IMR-90 (cell line): Measurements from ENCODE around the gene OTOR. TPM values are rescaled to one million over a fixed set of nuclear protein-coding genes. Genes with fewer than 3 reads are reported as not detected.

Experiments used
- ATAC-seq: fragments of 200-7000 bp; cut with Tn5 transposase; 2 replicates; pipeline ENCODE4 v1.9.1; 2020; ENCODE audit warnings: low read depth, mild to moderate bottlenecking, moderate library complexity
- BruUV-seq: library from RNA; stranded (reverse); fragments of 400-500 nt; replicated peaks from 2 replicates; lab custom pipeline; 2021; lab: Mats Ljungman, UMichigan
- CTCF ChIA-PET: fragments of 300-600 bp; formaldehyde crosslinking; extraction: SDS; loops from one replicate; lab custom pipeline; 2021; ENCODE audit warnings: antibody characterized with exemption; lab: Yijun Ruan, JAX
- POLR2A ChIA-PET: fragments of 300-600 bp; sonication (Branson Sonifier 250); formaldehyde crosslinking; loops from one replicate; lab custom pipeline; 2022; ENCODE audit warnings: antibody characterized with exemption; ENCODE audit not compliant: unreplicated experiment; lab: Charles Lee
- DNase-seq: peaks from one replicate; pipeline ENCODE4 v3.0.0; 2013
- H2AFZ ChIP-seq: replicated peaks from 2 replicates; pipeline ENCODE3; 2013; ENCODE audit warnings: low read length, mild to moderate bottlenecking; ENCODE audit not compliant: poor library complexity
- H2AK5ac ChIP-seq: 2 replicates; pipeline ENCODE4 v1.6.1; 2013; ENCODE audit warnings: low read depth, low read length, inconsistent platforms
- H2AK9ac ChIP-seq: replicated peaks from 2 replicates; pipeline ENCODE3; 2013; ENCODE audit warnings: mild to moderate bottlenecking, low read depth, low read length, moderate library complexity; ENCODE audit not compliant: poor library complexity
- H2BK120ac ChIP-seq: 2 replicates; pipeline ENCODE4 v1.6.1; 2013; ENCODE audit warnings: low read depth, low read length, inconsistent platforms
- H2BK15ac ChIP-seq: 3 replicates; pipeline ENCODE4 v1.6.1; 2013; ENCODE audit warnings: low read depth, low read length, inconsistent platforms
- H2BK20ac ChIP-seq: 2 replicates; pipeline ENCODE4 v1.6.1; 2013; ENCODE audit warnings: low read depth, mild to moderate bottlenecking, inconsistent platforms, low read length, moderate library complexity
- H2BK5ac ChIP-seq: 2 replicates; pipeline ENCODE4 v1.6.1; 2013; ENCODE audit warnings: mild to moderate bottlenecking, low read depth, low read length, inconsistent platforms; ENCODE audit not compliant: poor library complexity, severe bottlenecking
- H3K14ac ChIP-seq: replicated peaks from 2 replicates; pipeline ENCODE4 v1.6.1; 2013; ENCODE audit warnings: low read depth, low read length, inconsistent platforms
- H3K18ac ChIP-seq: 2 replicates; pipeline ENCODE4 v1.6.1; 2013; ENCODE audit warnings: low read depth, low read length, control low read depth
- H3K23ac ChIP-seq: 2 replicates; pipeline ENCODE4 v1.6.1; 2013; ENCODE audit warnings: low read depth, low read length, inconsistent platforms
- H3K27ac ChIP-seq: 2 replicates; pipeline ENCODE4 v1.5.1; 2013; ENCODE audit warnings: mild to moderate bottlenecking, control low read depth, low read length; ENCODE audit not compliant: insufficient read depth
- H3K27me3 ChIP-seq: 2 replicates; pipeline ENCODE4 v1.6.1; 2013; ENCODE audit warnings: low read length; ENCODE audit not compliant: control insufficient read depth, insufficient read depth
- H3K36me3 ChIP-seq: 2 replicates; pipeline ENCODE4 v1.6.1; 2013; ENCODE audit warnings: low read length, mixed read lengths; ENCODE audit not compliant: control insufficient read depth, insufficient read depth
- H3K4ac ChIP-seq: 2 replicates; pipeline ENCODE4 v1.6.1; 2013; ENCODE audit warnings: low read depth, low read length, inconsistent platforms
- H3K4me1 ChIP-seq: 2 replicates; pipeline ENCODE4 v1.6.1; 2013; ENCODE audit warnings: low read length, mixed read lengths; ENCODE audit not compliant: control insufficient read depth, insufficient read depth
- H3K4me2 ChIP-seq: 2 replicates; pipeline ENCODE4 v1.6.1; 2013; ENCODE audit warnings: low read depth, mild to moderate bottlenecking, control low read depth, low read length, moderate library complexity
- H3K4me3 ChIP-seq: 2 replicates; pipeline ENCODE4 v1.5.1; 2013; ENCODE audit warnings: low read depth, mild to moderate bottlenecking, control low read depth, low read length, moderate library complexity; ENCODE audit not compliant: insufficient read depth
- H3K56ac ChIP-seq: 2 replicates; pipeline ENCODE4 v1.6.1; 2013; ENCODE audit warnings: low read length, inconsistent platforms; ENCODE audit not compliant: insufficient read depth; ENCODE audit errors: extremely low read depth
- H3K79me1 ChIP-seq, 2 experiments: 2 replicates each; pipeline ENCODE4 v1.6.1; 2013; ENCODE audit warnings: low read length in 2 of 2, inconsistent platforms in 1 of 2, low read depth in 1 of 2
- H3K9ac ChIP-seq: 2 replicates; pipeline ENCODE4 v1.6.1; 2013; ENCODE audit warnings: low read depth, low read length, control low read depth
- H3K9me1 ChIP-seq: 2 replicates; pipeline ENCODE4 v1.6.1; 2013; ENCODE audit warnings: low read length, inconsistent platforms; ENCODE audit not compliant: insufficient read depth
- H3K9me3 ChIP-seq: 2 replicates; pipeline ENCODE4 v1.6.1; 2013; ENCODE audit warnings: low read length; ENCODE audit not compliant: control insufficient read depth, insufficient read depth
- H4K20me1 ChIP-seq: 2 replicates; pipeline ENCODE4 v1.6.1; 2013; ENCODE audit warnings: low read length, inconsistent platforms; ENCODE audit not compliant: insufficient read depth
- H4K5ac ChIP-seq: 2 replicates; pipeline ENCODE4 v1.6.1; 2013; ENCODE audit warnings: mild to moderate bottlenecking, low read depth, low read length, control low read depth
- H4K8ac ChIP-seq, 2 experiments: 2 replicates each; pipeline ENCODE4 v1.6.1; 2013; ENCODE audit warnings: low read depth in 2 of 2, low read length in 2 of 2, control low read depth in 1 of 2, inconsistent platforms in 1 of 2
- H4K91ac ChIP-seq: 2 replicates; pipeline ENCODE4 v1.6.1; 2013; ENCODE audit warnings: low read depth, low read length, inconsistent platforms; ENCODE audit not compliant: insufficient read depth
- BHLHE40 ChIP-seq: fragments of 150-350 bp; IDR thresholded peaks from 2 replicates; pipeline ENCODE4 v1.6.1; 2016; ENCODE audit warnings: mild to moderate bottlenecking, low read depth, low read length
- CEBPB ChIP-seq: IDR thresholded peaks from 2 replicates; pipeline ENCODE4 v1.6.1; 2012; ENCODE audit warnings: low read depth, low read length, improper control_type of control experiment
- CHD1 ChIP-seq: IDR thresholded peaks from 2 replicates; pipeline ENCODE4 v1.6.1; 2012; ENCODE audit warnings: low read depth, low read length, improper control_type of control experiment
- CTCF ChIP-seq: conservative IDR thresholded peaks from 2 replicates; pipeline ENCODE4 v1.5.1; 2012; ENCODE audit warnings: mild to moderate bottlenecking, low read depth, low read length, improper control_type of control experiment
- ELK1 ChIP-seq: fragments of 150-350 bp; IDR thresholded peaks from 2 replicates; pipeline ENCODE4 v1.6.1; 2016; ENCODE audit warnings: low read depth, mild to moderate bottlenecking, low read length, moderate library complexity, borderline replicate concordance
- FOS ChIP-seq: fragments of 150-350 bp; IDR thresholded peaks from 2 replicates; pipeline ENCODE4 v1.6.1; 2016; ENCODE audit warnings: low read depth, low read length
- MAFK ChIP-seq: IDR thresholded peaks from 2 replicates; pipeline ENCODE4 v1.6.1; 2012; ENCODE audit warnings: low read depth, low read length, improper control_type of control experiment
- MAZ ChIP-seq: IDR thresholded peaks from 2 replicates; pipeline ENCODE4 v1.6.1; 2012; ENCODE audit warnings: low read depth, mild to moderate bottlenecking, low read length, improper control_type of control experiment, moderate library complexity, borderline replicate concordance
- MXI1 ChIP-seq: IDR thresholded peaks from 2 replicates; pipeline ENCODE4 v1.6.1; 2012; ENCODE audit warnings: low read depth, mild to moderate bottlenecking, low read length, moderate library complexity, borderline replicate concordance
- NFE2L2 ChIP-seq: fragments of 150-350 bp; IDR thresholded peaks from 2 replicates; pipeline ENCODE4 v1.6.1; 2016; ENCODE audit warnings: low read depth, mild to moderate bottlenecking, low read length
- POLR2A ChIP-seq: IDR thresholded peaks from 2 replicates; pipeline ENCODE4 v1.6.1; 2012; ENCODE audit warnings: mild to moderate bottlenecking, low read depth, low read length
- RAD21 ChIP-seq: IDR thresholded peaks from 2 replicates; pipeline ENCODE4 v1.6.1; 2012; ENCODE audit warnings: low read length, improper control_type of control experiment
- RCOR1 ChIP-seq: IDR thresholded peaks from 2 replicates; pipeline ENCODE4 v1.6.1; 2012; ENCODE audit warnings: mild to moderate bottlenecking, low read length, improper control_type of control experiment; ENCODE audit not compliant: insufficient replicate concordance
- RFX5 ChIP-seq: IDR thresholded peaks from 2 replicates; pipeline ENCODE4 v1.8.0; 2012; ENCODE audit warnings: low read depth, mild to moderate bottlenecking, low read length, moderate library complexity
- SMC3 ChIP-seq: fragments of 150-350 bp; IDR thresholded peaks from 2 replicates; pipeline ENCODE4 v1.6.1; 2016; ENCODE audit warnings: low read depth, mild to moderate bottlenecking, antibody characterized with exemption, low read length, moderate library complexity
- USF2 ChIP-seq: fragments of 150-350 bp; IDR thresholded peaks from 2 replicates; pipeline ENCODE4 v1.6.1; 2017; ENCODE audit warnings: mild to moderate bottlenecking, antibody characterized with exemption, low read length, low read depth
- WGBS, 2 experiments: methylation state at CpG; one replicate each; pipeline versions ENCODE4 v1.1.5 to v1.1.7; 2013; ENCODE audit warnings: missing lambda C conversion rate in 2 of 2; ENCODE audit not compliant: insufficient read length in 1 of 2; ENCODE audit errors: extremely low coverage in 2 of 2; 5-methylcytosine and 5-hydroxymethylcytosine counted together
- dilution Hi-C: fragments of 300-500 bp; cut with HindIII; formaldehyde crosslinking; loops from one replicate; pipeline ENCODE4 v1.14.3; 2018; ENCODE audit warnings: low sequenced_read_pairs; ENCODE audit not compliant: unreplicated experiment
- in situ Hi-C: fragments of 300-500 bp; cut with MboI; formaldehyde crosslinking; loops from 3 replicates; pipeline ENCODE4 v1.14.3; 2019; ENCODE audit warnings: low sequenced_read_pairs, inconsistent platforms, mixed read lengths
- intact Hi-C: fragments of 100-400 bp; cut with micrococcal nuclease; formaldehyde crosslinking; loops from 2 replicates; pipeline ENCODE4 v1.10.0; 2022
- polyA plus RNA-seq, 3 experiments: library from polyadenylated mRNA; depleted of rRNA; stranded (reverse); fragments of >200 nt; gene quantifications; 2 replicates each; pipeline ENCODE4 v1.2.3, GENCODE V29; 2012; ENCODE audit warnings: low replicate concordance in 1 of 3
- total RNA-seq: library from RNA; depleted of rRNA; stranded (reverse); fragments of >200 nt; gene quantifications from 2 replicates; pipeline ENCODE4 v1.2.3, GENCODE V29; 2012

The OTOR gene
- total and polyA plus RNA-seq, 2 of the 4 experiments (the other 2 are of a cell fraction), result not detected

GRCh38 chr20:16714751-16715150 is 33.4 kb upstream of the OTOR start:
- Histone ChIP-seq H2BK20ac (no peak overlapping the region), H2BK15ac (no peak overlapping the region), H3K4me3 (no peak overlapping the region), H3K9me1 (no peaks in the 10 kb centered on the region), H3K4me1 (no peaks in the 10 kb centered on the region), H3K4ac (no peak overlapping the region), H2BK5ac (no peak overlapping the region), H3K4me2 (no peak overlapping the region), H3K27me3 (peaks cover 3% of the 10 kb centered on the region), H3K36me3 (no peaks in the 10 kb centered on the region), H4K5ac (no peak overlapping the region), H3K56ac (no peak overlapping the region), H2AK9ac (no peak overlapping the region), H4K20me1 (no peaks in the 10 kb centered on the region), H3K9me3 (no peaks in the 10 kb centered on the region), H3K79me1 (no peaks in the 10 kb centered on the region), H4K91ac (no peak overlapping the region), H3K27ac (no peak overlapping the region), H3K14ac (no peak overlapping the region), H3K18ac (no peak overlapping the region), H4K8ac (no peak overlapping the region), H2AFZ (no peak overlapping the region), H3K23ac (no peak overlapping the region), H2AK5ac (no peak overlapping the region), H2BK120ac (no peak overlapping the region), H3K9ac (no peak overlapping the region)
- in situ Hi-C loops, result no loop called here
- DNase-seq (no peak), ATAC-seq (no peak)
- no TSS peak for BruUV-seq
- intact Hi-C loops, result no loop called here
- no CpG with 5 or more reads among the region's 4 CpGs for WGBS, 2 experiments
- ChIA-PET CTCF (no interaction called here), POLR2A (no interaction called here)
- no peak for TF ChIP-seq RCOR1
- TF ChIP-seq RAD21, result no peak
- no peak for TF ChIP-seq ELK1
- no peak for TF ChIP-seq NFE2L2
- TF ChIP-seq CEBPB, result no peak
- TF ChIP-seq POLR2A, result no peak
- TF ChIP-seq CTCF, result no peak
- no peak for TF ChIP-seq CHD1
- no peak for TF ChIP-seq MAZ
- no peak for TF ChIP-seq MXI1
- no peak for TF ChIP-seq BHLHE40
- TF ChIP-seq FOS, result no peak
- TF ChIP-seq RFX5, result no peak
- TF ChIP-seq SMC3, result no peak
- no peak for TF ChIP-seq USF2
- no peak for TF ChIP-seq MAFK
- dilution Hi-C loops, result no loop called here
